H9 (cell line): Measurements from ENCODE around the gene KAZN. TPM values are rescaled to one million over a fixed set of nuclear protein-coding genes. Genes with fewer than 3 reads are reported as not detected.

ENCODE experiments used
- DNase-seq: peaks from one replicate; pipeline ENCODE4 v3.0.0-alpha.2; 2017
- H2AFZ ChIP-seq: one replicate; pipeline ENCODE4 v1.6.1; 2013; ENCODE audit warnings: mild to moderate bottlenecking, low read length, control low read depth, moderate library complexity
- H2AK5ac ChIP-seq: 2 replicates; pipeline ENCODE4 v1.6.1; 2013; ENCODE audit warnings: low read length, control low read depth, mixed read lengths; ENCODE audit not compliant: insufficient read length
- H2BK120ac ChIP-seq: one replicate; pipeline ENCODE4 v1.6.1; 2013; ENCODE audit warnings: low read depth, mild to moderate bottlenecking, low read length, control low read depth, inconsistent platforms; ENCODE audit not compliant: poor library complexity, severe bottlenecking
- H2BK12ac ChIP-seq: 2 replicates; pipeline ENCODE4 v1.6.1; 2013; ENCODE audit warnings: low read length, control low read depth, mixed read lengths, low read depth; ENCODE audit not compliant: insufficient read length
- H2BK15ac ChIP-seq: 2 replicates; pipeline ENCODE4 v1.6.1; 2013; ENCODE audit warnings: low read depth, low read length, control low read depth
- H2BK20ac ChIP-seq: one replicate; pipeline ENCODE4 v1.6.1; 2013; ENCODE audit warnings: low read depth, mild to moderate bottlenecking, low read length, control low read depth, inconsistent platforms; ENCODE audit not compliant: poor library complexity, severe bottlenecking
- H2BK5ac ChIP-seq: 2 replicates; pipeline ENCODE4 v1.6.1; 2013; ENCODE audit warnings: low read length, control low read depth, mixed read lengths; ENCODE audit not compliant: insufficient read length
- H3K14ac ChIP-seq: 2 replicates; pipeline ENCODE4 v1.6.1; 2013; ENCODE audit warnings: low read length, control low read depth; ENCODE audit not compliant: insufficient read depth
- H3K18ac ChIP-seq: 2 replicates; pipeline ENCODE4 v1.6.1; 2013; ENCODE audit warnings: low read depth, mild to moderate bottlenecking, mixed read lengths, low read length, control low read depth; ENCODE audit not compliant: insufficient read length
- H3K23ac ChIP-seq: 2 replicates; pipeline ENCODE4 v1.6.1; 2013; ENCODE audit warnings: low read length, control low read depth, mixed read lengths, low read depth; ENCODE audit not compliant: insufficient read length
- H3K23me2 ChIP-seq: 2 replicates; pipeline ENCODE4 v1.6.1; 2013; ENCODE audit warnings: low read depth, mild to moderate bottlenecking, mixed read lengths, low read length, control low read depth; ENCODE audit not compliant: insufficient read length, poor library complexity, severe bottlenecking
- H3K27ac ChIP-seq: 2 replicates; pipeline ENCODE4 v1.5.1; 2013; ENCODE audit warnings: low read length, control low read depth, mixed read lengths, low read depth; ENCODE audit not compliant: insufficient read length
- H3K27me3 ChIP-seq: 2 replicates; pipeline ENCODE4 v1.6.1; 2013; ENCODE audit warnings: low read length, control low read depth, inconsistent platforms; ENCODE audit not compliant: insufficient read depth
- H3K4ac ChIP-seq: 2 replicates; pipeline ENCODE4 v1.6.1; 2013; ENCODE audit warnings: low read depth, mild to moderate bottlenecking, control low read depth, inconsistent platforms, low read length, moderate library complexity
- H3K4me1 ChIP-seq: 2 replicates; pipeline ENCODE4 v1.6.1; 2013; ENCODE audit warnings: low read length, control low read depth, inconsistent platforms; ENCODE audit not compliant: insufficient read depth
- H3K4me2 ChIP-seq: 2 replicates; pipeline ENCODE4 v1.6.1; 2013; ENCODE audit warnings: low read length, control low read depth, mixed read lengths; ENCODE audit not compliant: insufficient read length, insufficient read depth
- H3K56ac ChIP-seq: 2 replicates; pipeline ENCODE4 v1.6.1; 2013; ENCODE audit warnings: low read depth, mild to moderate bottlenecking, mixed read lengths, low read length, control low read depth; ENCODE audit not compliant: insufficient read length
- H3K79me1 ChIP-seq: 2 replicates; pipeline ENCODE4 v1.6.1; 2013; ENCODE audit warnings: low read depth, mild to moderate bottlenecking, moderate library complexity, low read length, control low read depth, inconsistent platforms; ENCODE audit not compliant: insufficient read depth, poor library complexity, severe bottlenecking
- H3K79me2 ChIP-seq: 2 replicates; pipeline ENCODE4 v1.6.1; 2013; ENCODE audit warnings: low read length, control low read depth, inconsistent platforms; ENCODE audit not compliant: insufficient read depth
- H3K9ac ChIP-seq: 2 replicates; pipeline ENCODE4 v1.6.1; 2013; ENCODE audit warnings: low read length, control low read depth, mixed read lengths; ENCODE audit not compliant: insufficient read length; ENCODE audit errors: extremely low read depth
- H3K9me3 ChIP-seq: one replicate; pipeline ENCODE4 v1.6.1; 2013; ENCODE audit warnings: low read depth, low read length, inconsistent platforms; ENCODE audit not compliant: control insufficient read depth
- H3T11ph ChIP-seq: one replicate; pipeline ENCODE4 v1.6.1; 2013; ENCODE audit warnings: mild to moderate bottlenecking, low read length, control low read depth, inconsistent platforms
- H4K20me1 ChIP-seq: one replicate; pipeline ENCODE4 v1.6.1; 2013; ENCODE audit not compliant: control insufficient read depth, insufficient read length, insufficient read depth
- H4K5ac ChIP-seq: 2 replicates; pipeline ENCODE4 v1.6.1; 2013; ENCODE audit warnings: low read depth, mild to moderate bottlenecking, mixed read lengths, low read length, control low read depth; ENCODE audit not compliant: insufficient read length
- H4K8ac ChIP-seq: replicated peaks from 2 replicates; pipeline ENCODE4 v1.6.1; 2013; ENCODE audit warnings: low read length, control low read depth, mixed read lengths, low read depth; ENCODE audit not compliant: insufficient read length
- H4K91ac ChIP-seq: 2 replicates; pipeline ENCODE4 v1.6.1; 2013; ENCODE audit warnings: low read depth, mild to moderate bottlenecking, moderate library complexity, mixed read lengths, low read length, control low read depth; ENCODE audit not compliant: insufficient read length
- H3K27ac Mint-ChIP-seq, 3 experiments: 2 replicates in 2 of 3; 3 replicates in 1 of 3; pipeline ENCODE4 v1.8.0; 2020 to 2021; ENCODE audit warnings: mixed read lengths in 3 of 3, mild to moderate bottlenecking in 1 of 3, moderate library complexity in 1 of 3
- H3K27me3 Mint-ChIP-seq: 2 replicates; pipeline ENCODE4 v1.8.0; 2021; ENCODE audit warnings: low read depth, mild to moderate bottlenecking, moderate library complexity, mixed read lengths
- H3K36me3 Mint-ChIP-seq, 3 experiments: 2 replicates in 2 of 3; 3 replicates in 1 of 3; pipeline ENCODE4 v1.8.0; 2020 to 2021; ENCODE audit warnings: low read depth in 3 of 3, mixed read lengths in 3 of 3; ENCODE audit not compliant: insufficient read depth in 1 of 3
- H3K4me1 Mint-ChIP-seq, 2 experiments: 2 replicates each; pipeline ENCODE4 v1.8.0; 2020; ENCODE audit warnings: mixed read lengths in 2 of 2
- H3K4me3 Mint-ChIP-seq, 2 experiments: 2 replicates in 1 of 2; 3 replicates in 1 of 2; pipeline ENCODE4 v1.8.0; 2020 to 2021; ENCODE audit warnings: mild to moderate bottlenecking in 2 of 2, mixed read lengths in 2 of 2, moderate library complexity in 1 of 2
- H3K9me3 Mint-ChIP-seq, 2 experiments: 2 replicates in 1 of 2; 3 replicates in 1 of 2; pipeline ENCODE4 v1.8.0; 2020; ENCODE audit warnings: mild to moderate bottlenecking in 2 of 2, mixed read lengths in 2 of 2, moderate library complexity in 1 of 2
- CTCF ChIP-seq: fragments of 200-600 bp; sonication (generic); conservative IDR thresholded peaks from 3 replicates; pipeline ENCODE4 v1.8.0; 2021; ENCODE audit warnings: antibody characterized with exemption, mild to moderate bottlenecking
- WGBS: extraction: QIAGEN DNeasy Blood & Tissue Kit; methylation state at CpG from one replicate; pipeline ENCODE4 v1.1.7; 2013; ENCODE audit warnings: missing lambda C conversion rate, low lambda C conversion rate, mixed read lengths; ENCODE audit not compliant: insufficient read length; ENCODE audit errors: extremely low coverage; 5-methylcytosine and 5-hydroxymethylcytosine counted together
- total RNA-seq: library from RNA; stranded (reverse); gene quantifications from 2 replicates; pipeline ENCODE4 v1.2.1, GENCODE V29; 2021

The KAZN gene
- total RNA-seq, 1 experiment from 2014 or later = 7.6 TPM

GRCh38 chr1:14840374-14840773 is 241.9 kb downstream of the KAZN start:
- H3K4me3 Mint-ChIP-seq = no peak overlapping the region
- no peak for TF ChIP-seq CTCF
- H4K91ac ChIP-seq = no peak overlapping the region
- no peak overlapping the region for H2BK12ac ChIP-seq
- no peaks in the 10 kb centered on the region for H3K23me2 ChIP-seq
- H3K4ac ChIP-seq = no peak overlapping the region
- no peak overlapping the region for H4K5ac ChIP-seq
- H2BK15ac ChIP-seq = no peak overlapping the region
- no peaks in the 10 kb centered on the region for H3K27me3 ChIP-seq
- H2BK20ac ChIP-seq = no peak overlapping the region
- no peaks in the 10 kb centered on the region for H3K79me1 ChIP-seq
- no peak overlapping the region for H3K4me2 ChIP-seq
- H3K56ac ChIP-seq = no peak overlapping the region
- no peak overlapping the region for H3K27ac ChIP-seq
- no peak overlapping the region for H3K23ac ChIP-seq
- H2BK120ac ChIP-seq = no peak overlapping the region
- no peak overlapping the region for H2AK5ac ChIP-seq
- H3K18ac ChIP-seq = no peak overlapping the region
- no peak overlapping the region for H3K9ac ChIP-seq
- H3K9me3 ChIP-seq = peaks cover 14% of the 10 kb centered on the region
- H3K4me1 Mint-ChIP-seq = peaks cover 0 to 9% of the 10 kb centered on the region in 2 experiments; a peak in 2 of 4 replicates
- no peak overlapping the region for H3T11ph ChIP-seq
- no peaks in the 10 kb centered on the region for H3K79me2 ChIP-seq
- H3K4me1 ChIP-seq = no peaks in the 10 kb centered on the region
- H2BK5ac ChIP-seq = no peak overlapping the region
- DNase-seq = no peak
- H4K20me1 ChIP-seq = no peaks in the 10 kb centered on the region
- H3K14ac ChIP-seq = no peak overlapping the region
- peaks cover 9% of the 10 kb centered on the region for H3K27me3 Mint-ChIP-seq
- peaks cover 13 to 19% (median 15%) of the 10 kb centered on the region in 3 experiments for H3K36me3 Mint-ChIP-seq
- H4K8ac ChIP-seq = no peak overlapping the region
- H3K27ac Mint-ChIP-seq = no peak overlapping the region
- no CpG with 5 or more reads among the region's 7 CpGs for WGBS
- no peak overlapping the region for H2AFZ ChIP-seq
- H3K9me3 Mint-ChIP-seq = peaks cover 21 to 24% of the 10 kb centered on the region in 2 experiments
